ENCODE measurements around the gene UNC45B.

- TF ChIP-seq CTCF (CRISPR knock-in tag; IDR thresholded peaks at IDR 0.05): no peak
- no peak for TF ChIP-seq CEBPB (IDR thresholded peaks at IDR 0.05; ENCODE audit: borderline replicate concordance, low read depth, low read length)
- no peak for TF ChIP-seq ZNF792 (CRISPR knock-in tag; IDR thresholded peaks at IDR 0.05)
- TF ChIP-seq ZFP41 (CRISPR knock-in tag; IDR thresholded peaks at IDR 0.05; ENCODE audit: borderline replicate concordance): no peak
- no peak for TF ChIP-seq MNT (IDR thresholded peaks at IDR 0.05)
- TF ChIP-seq PRDM10 (CRISPR knock-in tag; IDR thresholded peaks at IDR 0.05; ENCODE audit: low read depth): no peak
- TF ChIP-seq ZNF12 (CRISPR knock-in tag; IDR thresholded peaks at IDR 0.05): no peak
- no peak for TF ChIP-seq CREM (IDR thresholded peaks at IDR 0.05)
- no peak for TF ChIP-seq CREM (CRISPR knock-in tag; IDR thresholded peaks at IDR 0.05)
Observed at GRCh38 chr17:35185849-35186248, 38.2 kb downstream of the UNC45B start.
